ENCODE results near the gene ELP6.
"Not testable (repeated sequence)": the region's sequence is repeated elsewhere in the genome, so short reads cannot be mapped to it uniquely, and the experiment has no call there.

The ELP6 gene

GRCh38 chr3:47505267-47505666, 8.2 kb downstream of the ELP6 start:
- DNase-seq, result not testable (repeated sequence)

- no peak for DNase-seq
Measured at GRCh38 chr3:47504113-47504512, 9.4 kb downstream of the ELP6 start.

- DNase-seq, result no peak
Measured at GRCh38 chr3:47503033-47503432, 10.5 kb downstream of the ELP6 start.

GRCh38 chr3:47496892-47497291, 16.6 kb downstream of the ELP6 start:
- no peak for DNase-seq

GRCh38 chr3:47495886-47496285, 17.6 kb downstream of the ELP6 start:
- DNase-seq, result no peak

GRCh38 chr3:47495111-47495510, 18.4 kb downstream of the ELP6 start:
- DNase-seq, result no peak

GRCh38 chr3:47491777-47492176, 21.7 kb downstream of the ELP6 start:
- DNase-seq, result no peak

GRCh38 chr3:47491186-47491585, 22.3 kb downstream of the ELP6 start:
- DNase-seq, result no peak

GRCh38 chr3:47487265-47487664, 26.2 kb downstream of the ELP6 start:
- no peak for DNase-seq

- no peak for DNase-seq
Measured at GRCh38 chr3:47485812-47486211, 27.7 kb downstream of the ELP6 start.

- peak; percentile 61 for DNase-seq
Measured at GRCh38 chr3:47482366-47482765, 31.1 kb downstream of the ELP6 start.

GRCh38 chr3:47481763-47482162, 31.7 kb downstream of the ELP6 start:
- not testable (repeated sequence) for DNase-seq

GRCh38 chr3:47480267-47480666, 33.2 kb downstream of the ELP6 start:
- DNase-seq, result not testable (repeated sequence)

- no peak for DNase-seq
Measured at GRCh38 chr3:47479826-47480160, 33.7 kb downstream of the ELP6 start.

GRCh38 chr3:47478022-47478421, 35.5 kb downstream of the ELP6 start:
- DNase-seq, result no peak

- DNase-seq, result no peak
Measured at GRCh38 chr3:47476644-47477199, 36.8 kb downstream of the ELP6 start.

- no peak for DNase-seq
Measured at GRCh38 chr3:47476330-47476626, 37.2 kb downstream of the ELP6 start.

GRCh38 chr3:47475570-47476329, 37.8 kb downstream of the ELP6 start, which contains the start of gene SCAP:
TSS of gene SCAP (minus strand) at chr3:47475941. CDS start at chr3:47442993, 32,948 bp downstream.
- peak; percentile 92 for DNase-seq

- DNase-seq, result peak; percentile 43
Measured at GRCh38 chr3:47475029-47475569, 38.4 kb downstream of the ELP6 start.

- no peak for DNase-seq
Measured at GRCh38 chr3:47473391-47473790, 40.1 kb downstream of the ELP6 start.

- DNase-seq, result no peak
Measured at GRCh38 chr3:47469616-47470015, 43.9 kb downstream of the ELP6 start.

- DNase-seq, result not testable (repeated sequence)
Measured at GRCh38 chr3:47468315-47468714, 45.2 kb downstream of the ELP6 start.

- DNase-seq, result no peak
Measured at GRCh38 chr3:47464588-47464987, 48.9 kb downstream of the ELP6 start.

- not testable (repeated sequence) for DNase-seq
Measured at GRCh38 chr3:47459534-47460085, 53.9 kb downstream of the ELP6 start.
